NCI-H748 treated with DMSO at 0.1 percent for 48 hours (cell line): ENCODE measurements around the gene SMTNL2.
"Not testable (repeated sequence)": the region's sequence is repeated elsewhere in the genome, so short reads cannot be mapped to it uniquely, and the experiment has no call there.

Experiments
- DNase-seq: peaks from one replicate; lab custom pipeline; 2025; lab: John Stamatoyannopoulos, UW

Gene SMTNL2

GRCh38 chr17:4585638-4585994 lies 1.3 kb downstream of the SMTNL2 start:
- no peak for DNase-seq

GRCh38 chr17:4586043-4586442 lies 1.7 kb downstream of the SMTNL2 start:
- no peak for DNase-seq

DNA sequence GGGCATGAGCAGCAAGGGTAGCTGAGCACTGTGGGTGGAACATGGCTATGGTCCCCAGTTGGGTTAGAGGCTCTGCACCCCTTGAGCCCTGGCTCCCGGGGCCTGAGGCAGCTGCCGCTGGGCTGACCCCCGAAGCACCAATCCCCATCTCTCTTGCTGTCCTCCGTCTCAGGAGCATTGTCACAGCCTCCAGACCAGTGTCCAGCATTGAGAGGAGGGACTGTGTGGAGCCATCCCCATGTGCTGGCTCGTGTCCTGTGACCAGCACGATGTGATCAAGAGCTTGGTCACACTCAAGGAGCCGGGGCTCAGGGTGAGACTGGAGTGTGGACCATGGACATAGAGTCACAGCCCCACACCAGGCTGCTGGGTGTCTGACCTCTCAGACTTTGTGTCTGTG lies 2.9 kb downstream of the SMTNL2 start:
- DNase-seq, result no peak

GRCh38 chr17:4587803-4588202 lies 3.5 kb downstream of the SMTNL2 start:
- DNase-seq, result no peak

- DNase-seq, result no peak
Measured at GRCh38 chr17:4588391-4588790, 4.1 kb downstream of the SMTNL2 start.

DNA sequence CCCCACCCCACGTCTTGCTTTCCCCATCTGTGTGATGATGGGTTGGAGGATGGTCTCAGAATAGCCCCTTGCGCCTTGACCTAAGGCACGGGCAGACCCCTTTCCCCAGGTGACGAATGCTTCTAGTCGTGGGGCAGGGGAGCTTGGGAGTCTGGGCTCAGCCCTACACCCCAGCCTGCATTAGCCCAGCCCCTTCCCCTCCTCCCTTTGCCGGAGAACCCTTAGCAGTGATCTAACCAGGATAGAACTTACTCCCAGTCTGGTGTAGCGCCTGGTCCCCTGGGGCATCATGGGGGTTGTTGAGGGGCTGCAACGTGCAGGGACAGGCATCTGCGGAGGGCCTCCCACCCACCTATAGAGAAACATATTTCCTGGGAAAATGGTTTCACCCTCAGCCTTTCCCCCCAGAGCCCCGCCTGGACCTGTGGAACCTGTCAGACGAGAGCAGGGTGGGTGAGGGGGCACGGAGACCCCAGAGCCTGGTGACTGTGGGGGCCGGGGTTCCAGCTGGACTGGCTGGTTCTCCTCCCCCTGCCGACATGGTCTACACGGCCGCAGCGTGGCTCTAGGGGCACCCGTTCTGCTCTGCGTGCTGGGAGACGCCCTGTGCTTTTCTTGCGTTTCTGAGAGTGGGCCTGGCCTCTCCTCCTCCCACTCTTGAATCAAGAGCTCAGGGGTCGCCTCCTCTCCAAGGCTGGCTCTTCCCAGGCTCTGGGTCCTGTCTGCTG lies 4.7 kb downstream of the SMTNL2 start:
- no peak for DNase-seq

DNA sequence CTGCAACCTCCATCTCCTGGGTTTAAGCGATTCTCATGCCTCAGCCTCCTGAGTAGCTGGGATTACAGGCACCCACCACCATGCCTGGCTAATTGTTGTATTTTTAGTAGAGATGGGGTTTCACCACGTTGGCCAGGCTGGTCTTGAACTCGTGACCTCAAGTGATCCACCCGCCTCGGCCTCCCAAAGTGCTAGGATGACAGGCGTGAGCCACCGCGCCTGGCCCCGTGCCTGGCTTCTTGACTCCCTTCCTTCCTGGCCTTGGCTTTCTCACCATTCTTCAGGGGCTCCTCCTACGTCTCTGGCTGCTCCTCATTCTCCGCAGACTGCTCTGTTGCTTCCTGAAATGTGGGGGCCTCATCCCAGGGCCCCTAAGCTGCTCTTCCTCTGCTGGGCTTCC lies 5.7 kb downstream of the SMTNL2 start:
- DNase-seq, result not testable (repeated sequence)

- DNase-seq, result no peak
Measured at GRCh38 chr17:4590981-4591453, 6.7 kb downstream of the SMTNL2 start.

- DNase-seq, result no peak
Measured at GRCh38 chr17:4591529-4591928, 7.2 kb downstream of the SMTNL2 start.

DNA sequence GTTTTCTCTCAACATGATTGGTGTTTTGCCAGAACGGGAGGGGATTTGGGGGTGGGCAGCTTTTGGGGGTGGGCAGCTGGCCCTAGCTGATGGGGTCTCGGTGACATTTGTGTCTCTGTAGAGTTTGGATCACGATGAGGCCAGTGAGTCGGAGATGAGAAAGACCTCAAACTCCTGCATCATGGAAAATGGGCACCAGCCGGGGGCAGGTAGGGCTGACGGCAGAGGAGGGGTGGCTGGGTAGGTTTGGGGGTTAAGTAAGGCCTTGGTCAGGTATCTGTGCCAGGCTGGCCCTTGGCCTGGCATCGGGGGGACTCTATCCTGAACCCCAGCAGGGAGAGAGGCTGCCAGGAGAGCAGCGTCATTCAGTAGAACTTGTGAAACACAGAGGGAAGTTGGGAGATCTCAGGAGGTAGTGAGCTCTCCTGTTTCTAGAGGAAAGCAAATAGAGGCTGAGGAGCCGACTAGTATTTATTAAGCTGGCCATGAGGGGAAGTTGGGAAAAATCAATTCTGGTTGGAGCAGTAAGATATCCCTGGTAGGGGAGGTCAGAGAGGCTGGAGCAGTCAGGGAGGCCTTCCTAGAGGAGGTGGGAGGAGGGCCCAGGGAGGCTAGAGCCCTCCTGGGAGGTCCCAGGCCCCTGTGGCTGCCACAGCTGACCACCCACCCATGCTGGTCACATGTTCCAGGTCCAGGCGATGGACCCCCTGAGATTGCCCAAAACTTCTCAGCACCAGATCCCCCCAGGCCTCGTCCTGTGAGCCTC lies 8.1 kb downstream of the SMTNL2 start:
- DNase-seq, result no peak

GRCh38 chr17:4593021-4593421 lies 8.7 kb downstream of the SMTNL2 start:
- DNase-seq, result no peak

DNA sequence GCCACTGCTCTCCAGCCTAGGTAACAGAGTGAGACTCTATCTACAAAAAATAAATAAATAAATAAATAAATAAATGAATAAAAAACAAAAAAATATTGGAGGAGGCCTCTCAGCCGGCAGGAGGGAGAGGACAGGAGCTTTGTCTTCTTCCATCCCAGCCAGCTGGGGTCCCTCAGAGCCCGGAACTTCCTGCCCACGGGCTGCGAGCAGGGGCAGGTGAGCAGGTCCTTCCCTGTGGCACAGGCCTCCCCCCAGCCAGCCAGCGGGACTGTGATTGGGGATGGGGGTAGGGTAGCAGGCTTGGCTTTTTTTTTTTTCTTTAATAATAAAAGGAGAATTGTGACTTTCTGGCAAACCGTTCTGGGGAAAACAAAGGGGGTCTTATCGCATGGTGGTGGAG lies 10.1 kb downstream of the SMTNL2 start:
- DNase-seq, result no peak

DNA sequence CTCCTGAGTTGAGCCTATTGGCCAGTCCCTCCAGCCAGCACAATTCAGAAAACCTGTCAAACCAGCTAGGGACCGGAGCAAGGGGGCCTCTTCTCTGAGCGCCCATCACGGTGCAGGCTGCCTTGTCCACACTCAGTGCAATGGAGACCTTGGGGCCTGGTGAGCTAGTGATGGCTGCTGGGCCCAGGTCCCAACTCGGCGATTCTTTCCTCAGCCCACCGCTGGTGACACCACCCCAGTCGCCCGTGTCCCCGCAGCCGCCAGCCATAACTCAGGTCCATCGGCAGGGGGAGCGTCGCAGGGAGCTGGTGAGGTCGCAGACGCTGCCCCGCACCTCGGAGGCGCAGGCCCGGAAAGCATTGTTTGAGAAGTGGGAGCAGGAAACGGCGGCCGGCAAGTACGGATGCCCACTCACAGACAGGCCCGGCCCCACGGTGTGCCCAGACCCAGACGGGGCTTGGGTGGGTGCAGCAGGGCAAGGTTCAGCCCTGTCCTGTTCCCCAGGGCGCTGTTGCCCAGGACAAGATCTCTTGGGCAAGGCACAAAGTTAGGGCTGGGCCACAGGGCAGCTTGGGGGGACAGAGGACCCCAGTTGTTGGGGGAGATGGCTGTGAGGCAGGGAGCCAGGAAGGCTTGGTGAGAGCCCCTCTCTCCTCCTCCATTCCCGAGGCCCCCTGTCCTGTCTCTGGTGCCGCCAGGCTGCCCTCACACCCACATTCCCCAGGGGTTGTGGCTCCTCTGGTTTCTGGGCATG lies 10.8 kb downstream of the SMTNL2 start:
- DNase-seq, result no peak

GRCh38 chr17:4595685-4596342 lies 11.5 kb downstream of the SMTNL2 start:
- not testable (repeated sequence) for DNase-seq

DNA sequence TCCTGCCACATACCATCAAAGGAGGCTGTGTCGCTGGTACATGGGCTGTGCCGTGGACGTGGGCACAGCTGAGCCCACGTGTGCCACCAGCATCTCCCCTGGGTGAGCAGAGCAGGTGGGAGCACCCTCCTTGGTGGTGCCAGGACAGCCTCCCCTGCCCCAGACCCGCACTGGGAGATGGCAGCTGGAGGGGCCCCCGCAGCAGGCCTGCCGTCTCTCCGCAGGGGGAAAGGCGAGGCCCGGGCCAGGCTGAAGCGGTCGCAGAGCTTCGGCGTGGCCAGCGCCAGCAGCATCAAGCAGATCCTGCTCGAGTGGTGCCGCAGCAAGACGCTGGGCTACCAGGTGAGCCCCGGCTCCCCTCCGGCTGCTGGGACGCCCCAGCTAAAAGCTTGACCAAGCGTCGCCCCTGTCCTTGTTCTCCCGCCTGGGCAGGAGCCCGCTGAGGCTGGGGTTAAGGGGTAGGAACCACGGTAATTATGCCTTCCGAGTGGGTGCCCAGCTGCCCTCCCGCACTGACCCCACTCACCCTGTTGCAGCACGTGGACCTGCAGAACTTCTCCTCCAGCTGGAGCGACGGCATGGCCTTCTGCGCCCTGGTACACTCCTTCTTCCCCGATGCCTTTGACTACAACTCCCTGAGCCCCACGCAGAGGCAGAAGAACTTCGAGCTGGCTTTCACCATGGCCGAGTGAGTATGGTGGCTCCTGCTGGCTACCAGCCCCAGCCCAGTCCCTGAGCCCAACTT lies 12.5 kb downstream of the SMTNL2 start:
- no peak for DNase-seq

GRCh38 chr17:4597975-4598374 lies 13.6 kb downstream of the SMTNL2 start:
- DNase-seq, result no peak

DNA sequence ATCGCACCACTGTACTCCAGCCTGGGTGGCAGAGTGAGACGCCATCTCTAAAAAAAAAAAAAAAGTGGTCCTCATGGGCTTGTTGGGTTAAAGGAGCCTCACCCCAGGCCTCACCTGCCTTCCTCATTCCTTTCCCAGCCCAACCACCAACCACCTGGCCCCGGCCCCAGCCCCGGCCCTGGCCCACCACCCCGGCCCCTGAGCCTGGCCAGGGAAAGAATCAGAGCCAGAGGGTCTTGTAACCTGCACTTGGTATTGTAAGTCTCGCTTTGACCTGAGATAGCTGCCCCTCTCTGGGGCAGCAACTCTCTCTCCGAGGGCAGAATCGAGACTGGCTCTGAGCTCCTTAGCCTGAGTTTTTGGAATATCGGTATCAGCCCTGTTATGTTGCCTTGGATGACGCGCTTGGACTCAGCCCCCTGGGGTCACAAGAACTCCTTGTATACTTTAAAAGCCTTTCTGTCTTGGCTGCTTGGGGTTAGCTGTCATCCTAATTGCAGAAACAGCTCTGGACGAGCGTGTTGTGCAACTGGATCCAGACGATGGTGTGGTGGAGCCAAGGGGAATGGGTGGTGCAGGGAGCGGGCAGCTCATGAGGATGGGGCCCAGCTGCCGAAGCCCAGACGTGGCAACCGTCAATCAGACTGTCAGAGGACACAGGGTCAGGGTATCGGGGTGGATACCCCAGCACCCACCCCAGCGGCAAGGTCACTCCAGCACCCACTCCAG lies 14.6 kb downstream of the SMTNL2 start:
- DNase-seq, result no peak

DNA sequence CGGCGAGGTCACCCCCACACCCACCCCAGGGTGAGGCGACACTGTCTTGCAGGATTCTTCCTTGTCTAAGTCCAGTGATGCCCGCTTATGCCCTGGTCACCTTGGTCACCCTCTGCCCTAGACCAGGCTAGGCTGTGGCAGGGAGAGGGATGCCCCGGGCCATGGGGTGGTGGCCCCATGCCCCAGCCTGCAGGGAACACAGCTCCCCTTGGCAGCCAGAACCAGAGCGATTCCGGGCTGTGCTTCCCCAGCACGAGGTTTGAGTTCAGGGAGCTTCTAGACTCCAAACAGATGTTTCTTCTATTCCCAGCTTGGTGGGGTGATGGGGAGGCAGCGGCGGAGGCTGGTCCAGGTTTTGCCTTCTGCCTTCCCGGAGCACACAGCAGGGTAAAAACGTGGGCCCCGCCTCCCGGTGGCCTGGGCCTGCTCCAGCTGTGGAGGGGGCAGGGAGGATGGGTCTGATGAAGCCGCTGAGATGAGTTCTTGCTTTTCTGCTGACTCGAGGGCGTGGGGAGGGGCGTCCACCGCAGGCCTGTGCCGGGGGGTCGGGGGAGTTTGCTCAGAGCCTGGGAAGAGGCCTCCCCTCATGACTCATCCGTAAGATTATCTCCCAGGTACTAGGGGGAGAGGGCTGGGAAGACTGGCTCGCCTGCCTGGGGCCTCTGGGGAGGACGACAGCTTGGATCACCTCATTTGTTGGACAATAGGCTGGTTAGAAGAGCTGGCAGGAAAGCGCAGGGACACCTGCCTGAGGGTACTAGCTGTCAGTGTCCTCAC lies 15.4 kb downstream of the SMTNL2 start:
- no peak for DNase-seq

- no peak for DNase-seq
Measured at GRCh38 chr17:4600563-4600962, 16.2 kb downstream of the SMTNL2 start.

- DNase-seq, result no peak
Measured at GRCh38 chr17:4601326-4601725, 17.0 kb downstream of the SMTNL2 start.
